Measurements from ENCODE around the gene MED14.

MED14 gene

GRCh38 chrX:40615976-40616375 is 119.4 kb downstream of the MED14 start:
- DNase-seq (ENCODE audit: low read depth) = no peak
- no peak overlapping the region for H3K4me3 ChIP-seq (ENCODE audit: low read length)
- TF ChIP-seq CTCF (conservative IDR thresholded peaks at IDR 0.05; ENCODE audit: low read length) = no peak

GRCh38 chrX:40612511-40612910 is 122.8 kb downstream of the MED14 start:
- H3K4me3 ChIP-seq (ENCODE audit: low read length) = no peak overlapping the region
- no peak for TF ChIP-seq CTCF (conservative IDR thresholded peaks at IDR 0.05; ENCODE audit: low read length)

GRCh38 chrX:40607381-40607780 is 128.0 kb downstream of the MED14 start:
- no peak overlapping the region for H3K4me3 ChIP-seq (ENCODE audit: low read length)
- no peak for TF ChIP-seq CTCF (conservative IDR thresholded peaks at IDR 0.05; ENCODE audit: low read length)
- DNase-seq (ENCODE audit: low read depth) = no peak

More at GRCh38 chrX:40612511-40612910, 122.8 kb downstream of the MED14 start:
- DNase-seq (ENCODE audit: low read depth) = no peak

GRCh38 chrX:40603446-40603845 is 131.9 kb downstream of the MED14 start:
- DNase-seq (ENCODE audit: low read depth) = no peak
- no peak overlapping the region for H3K4me3 ChIP-seq (ENCODE audit: low read length)
- TF ChIP-seq CTCF (conservative IDR thresholded peaks at IDR 0.05; ENCODE audit: low read length) = no peak

All from AG10803 (cell line).